Erythroblast (primary cell): ENCODE results near the gene TDRD5.

Experiments used
- GATA1 ChIP-seq: IDR thresholded peaks from 2 replicates; pipeline ENCODE4 v1.6.1; 2011; ENCODE audit warnings: low read depth, mild to moderate bottlenecking, control low read depth, low read length, moderate library complexity
- POLR2A ChIP-seq: IDR thresholded peaks from 2 replicates; pipeline ENCODE4 v1.6.1; 2011; ENCODE audit warnings: mild to moderate bottlenecking, low read length

GRCh38 chr1:179575497-179576314, 15.9 kb upstream of the TDRD5 start, which contains the start of gene NPHS2:
- TF ChIP-seq POLR2A (no peak), GATA1 (no peak)
